Neural cell (in vitro differentiated cells): ENCODE measurements around the gene TAS2R38.

Experiments used
- EP300 ChIP-seq: fragments of 450-650 bp; conservative IDR thresholded peaks from 2 replicates; pipeline ENCODE4 v1.6.1; 2014; ENCODE audit warnings: antibody characterized with exemption, mild to moderate bottlenecking, moderate library complexity; ENCODE audit not compliant: poor library complexity, severe bottlenecking
- EZH2 ChIP-seq: fragments of 200-600, 300-800 bp; shearing (Covaris generic), sonication (generic); IDR thresholded peaks from 2 replicates; pipeline ENCODE4 v1.6.1; 2014; ENCODE audit warnings: antibody characterized with exemption, low read length, borderline replicate concordance, mild to moderate bottlenecking; ENCODE audit not compliant: insufficient read depth, poor library complexity, severe bottlenecking
- MXI1 ChIP-seq: fragments of 450-650 bp; conservative IDR thresholded peaks from 2 replicates; pipeline ENCODE4 v1.6.1; 2014; ENCODE audit warnings: antibody characterized with exemption, mild to moderate bottlenecking; ENCODE audit not compliant: poor library complexity, severe bottlenecking
- POLR2AphosphoS5 ChIP-seq: IDR thresholded peaks from 2 replicates; pipeline ENCODE4 v1.6.1; 2012
- SMC3 ChIP-seq: fragments of 450-650 bp; conservative IDR thresholded peaks from 2 replicates; pipeline ENCODE4 v1.6.1; 2014; ENCODE audit warnings: antibody characterized with exemption, mild to moderate bottlenecking, moderate library complexity; ENCODE audit not compliant: poor library complexity
- TF ChIP-seq, protein P1 (sequence below): fragments of 450-650 bp; IDR thresholded peaks from 2 replicates; pipeline ENCODE4 v1.5.1; 2014; ENCODE audit warnings: antibody characterized with exemption, mild to moderate bottlenecking, moderate library complexity; ENCODE audit not compliant: poor library complexity, severe bottlenecking
- TF ChIP-seq, protein P2 (sequence below): IDR thresholded peaks from 2 replicates; pipeline ENCODE4 v1.6.1; 2012; ENCODE audit warnings: borderline replicate concordance

DNA sequence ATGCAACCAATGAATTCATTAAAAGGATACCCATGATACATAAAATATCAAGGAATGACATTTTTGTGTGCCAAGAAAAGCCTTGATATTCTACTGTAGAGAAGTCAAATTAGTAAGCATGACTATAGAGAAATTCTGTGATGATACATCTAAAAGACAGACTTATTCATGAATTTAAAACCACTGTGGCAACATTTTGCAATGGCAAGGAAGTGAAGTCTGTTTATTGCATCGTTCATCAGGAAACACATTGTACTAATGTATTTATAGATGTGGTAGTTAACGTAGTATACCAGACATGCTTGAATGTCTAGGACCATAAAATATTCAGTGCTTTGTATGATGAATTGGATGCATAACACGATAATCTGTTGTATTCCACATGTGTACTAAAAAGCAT is 17.5 kb downstream of the TAS2R38 start:
- TF ChIP-seq, protein P1, sequence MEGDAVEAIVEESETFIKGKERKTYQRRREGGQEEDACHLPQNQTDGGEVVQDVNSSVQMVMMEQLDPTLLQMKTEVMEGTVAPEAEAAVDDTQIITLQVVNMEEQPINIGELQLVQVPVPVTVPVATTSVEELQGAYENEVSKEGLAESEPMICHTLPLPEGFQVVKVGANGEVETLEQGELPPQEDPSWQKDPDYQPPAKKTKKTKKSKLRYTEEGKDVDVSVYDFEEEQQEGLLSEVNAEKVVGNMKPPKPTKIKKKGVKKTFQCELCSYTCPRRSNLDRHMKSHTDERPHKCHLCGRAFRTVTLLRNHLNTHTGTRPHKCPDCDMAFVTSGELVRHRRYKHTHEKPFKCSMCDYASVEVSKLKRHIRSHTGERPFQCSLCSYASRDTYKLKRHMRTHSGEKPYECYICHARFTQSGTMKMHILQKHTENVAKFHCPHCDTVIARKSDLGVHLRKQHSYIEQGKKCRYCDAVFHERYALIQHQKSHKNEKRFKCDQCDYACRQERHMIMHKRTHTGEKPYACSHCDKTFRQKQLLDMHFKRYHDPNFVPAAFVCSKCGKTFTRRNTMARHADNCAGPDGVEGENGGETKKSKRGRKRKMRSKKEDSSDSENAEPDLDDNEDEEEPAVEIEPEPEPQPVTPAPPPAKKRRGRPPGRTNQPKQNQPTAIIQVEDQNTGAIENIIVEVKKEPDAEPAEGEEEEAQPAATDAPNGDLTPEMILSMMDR = no peak
- TF ChIP-seq EP300 = no peak
- TF ChIP-seq SMC3 = no peak
- TF ChIP-seq EZH2 = no peak
- TF ChIP-seq, protein P2, sequence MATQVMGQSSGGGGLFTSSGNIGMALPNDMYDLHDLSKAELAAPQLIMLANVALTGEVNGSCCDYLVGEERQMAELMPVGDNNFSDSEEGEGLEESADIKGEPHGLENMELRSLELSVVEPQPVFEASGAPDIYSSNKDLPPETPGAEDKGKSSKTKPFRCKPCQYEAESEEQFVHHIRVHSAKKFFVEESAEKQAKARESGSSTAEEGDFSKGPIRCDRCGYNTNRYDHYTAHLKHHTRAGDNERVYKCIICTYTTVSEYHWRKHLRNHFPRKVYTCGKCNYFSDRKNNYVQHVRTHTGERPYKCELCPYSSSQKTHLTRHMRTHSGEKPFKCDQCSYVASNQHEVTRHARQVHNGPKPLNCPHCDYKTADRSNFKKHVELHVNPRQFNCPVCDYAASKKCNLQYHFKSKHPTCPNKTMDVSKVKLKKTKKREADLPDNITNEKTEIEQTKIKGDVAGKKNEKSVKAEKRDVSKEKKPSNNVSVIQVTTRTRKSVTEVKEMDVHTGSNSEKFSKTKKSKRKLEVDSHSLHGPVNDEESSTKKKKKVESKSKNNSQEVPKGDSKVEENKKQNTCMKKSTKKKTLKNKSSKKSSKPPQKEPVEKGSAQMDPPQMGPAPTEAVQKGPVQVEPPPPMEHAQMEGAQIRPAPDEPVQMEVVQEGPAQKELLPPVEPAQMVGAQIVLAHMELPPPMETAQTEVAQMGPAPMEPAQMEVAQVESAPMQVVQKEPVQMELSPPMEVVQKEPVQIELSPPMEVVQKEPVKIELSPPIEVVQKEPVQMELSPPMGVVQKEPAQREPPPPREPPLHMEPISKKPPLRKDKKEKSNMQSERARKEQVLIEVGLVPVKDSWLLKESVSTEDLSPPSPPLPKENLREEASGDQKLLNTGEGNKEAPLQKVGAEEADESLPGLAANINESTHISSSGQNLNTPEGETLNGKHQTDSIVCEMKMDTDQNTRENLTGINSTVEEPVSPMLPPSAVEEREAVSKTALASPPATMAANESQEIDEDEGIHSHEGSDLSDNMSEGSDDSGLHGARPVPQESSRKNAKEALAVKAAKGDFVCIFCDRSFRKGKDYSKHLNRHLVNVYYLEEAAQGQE = no peak
- TF ChIP-seq MXI1 = no peak
- TF ChIP-seq POLR2AphosphoS5 = no peak
